Stomach (tissue), 4 donors: ENCODE measurements around the gene C8A.

Source experiments
- POLR2A ChIP-seq, 4 donors: fragments of 450-650 bp; IDR thresholded peaks; one replicate each; pipeline ENCODE4 v1.6.1; 2016; ENCODE audit warnings: antibody characterized with exemption in 4 of 4, control low read depth in 2 of 4, mild to moderate bottlenecking in 1 of 4, moderate library complexity in 1 of 4
- POLR2AphosphoS5 ChIP-seq, 3 donors: sonication (generic); formaldehyde crosslinking; IDR thresholded peaks; one replicate each; pipeline ENCODE4 v1.6.1; 2016; ENCODE audit warnings: antibody characterized with exemption in 3 of 3
- TF ChIP-seq, protein P1 (sequence below), 7 experiments: fragments of 450-650 bp in 4 of 7; fragments of 200-600 bp in 3 of 7; sonication (generic) in 3 of 7; IDR thresholded peaks; one replicate each; pipeline ENCODE4 v1.5.1; 2016 to 2019; ENCODE audit warnings: antibody characterized with exemption in 7 of 7, control low read depth in 2 of 7, mild to moderate bottlenecking in 1 of 7

DNA sequence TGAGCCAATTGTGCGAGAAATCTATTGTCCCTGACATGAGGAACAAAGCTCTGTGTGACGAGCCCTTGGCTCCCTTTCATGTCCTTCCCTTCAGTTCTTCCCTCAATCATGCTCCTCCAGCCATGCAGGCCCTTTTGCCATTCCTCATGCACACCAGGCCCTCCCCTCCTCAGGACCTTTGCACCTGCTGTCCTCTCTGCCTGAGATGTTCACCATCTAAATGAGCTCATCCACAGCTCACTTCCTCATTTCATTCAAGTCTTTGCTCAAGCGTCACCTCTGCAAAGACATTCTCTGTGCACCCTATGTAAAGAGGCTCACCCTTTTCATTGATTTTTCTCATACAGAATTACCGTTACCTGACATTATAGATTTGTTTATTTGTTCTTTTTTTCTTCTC lies 67.5 kb downstream of the C8A start:
- no peak for TF ChIP-seq POLR2A (IDR thresholded peaks at IDR 0.05)
- TF ChIP-seq, protein P1, sequence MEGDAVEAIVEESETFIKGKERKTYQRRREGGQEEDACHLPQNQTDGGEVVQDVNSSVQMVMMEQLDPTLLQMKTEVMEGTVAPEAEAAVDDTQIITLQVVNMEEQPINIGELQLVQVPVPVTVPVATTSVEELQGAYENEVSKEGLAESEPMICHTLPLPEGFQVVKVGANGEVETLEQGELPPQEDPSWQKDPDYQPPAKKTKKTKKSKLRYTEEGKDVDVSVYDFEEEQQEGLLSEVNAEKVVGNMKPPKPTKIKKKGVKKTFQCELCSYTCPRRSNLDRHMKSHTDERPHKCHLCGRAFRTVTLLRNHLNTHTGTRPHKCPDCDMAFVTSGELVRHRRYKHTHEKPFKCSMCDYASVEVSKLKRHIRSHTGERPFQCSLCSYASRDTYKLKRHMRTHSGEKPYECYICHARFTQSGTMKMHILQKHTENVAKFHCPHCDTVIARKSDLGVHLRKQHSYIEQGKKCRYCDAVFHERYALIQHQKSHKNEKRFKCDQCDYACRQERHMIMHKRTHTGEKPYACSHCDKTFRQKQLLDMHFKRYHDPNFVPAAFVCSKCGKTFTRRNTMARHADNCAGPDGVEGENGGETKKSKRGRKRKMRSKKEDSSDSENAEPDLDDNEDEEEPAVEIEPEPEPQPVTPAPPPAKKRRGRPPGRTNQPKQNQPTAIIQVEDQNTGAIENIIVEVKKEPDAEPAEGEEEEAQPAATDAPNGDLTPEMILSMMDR (IDR thresholded peaks at IDR 0.05): no peak
- no peak for TF ChIP-seq POLR2AphosphoS5 (IDR thresholded peaks at IDR 0.05)
